HG03432 (cell line): ENCODE data around the gene ZNF438.
"Not testable (repeated sequence)": the region's sequence is repeated elsewhere in the genome, so short reads cannot be mapped to it uniquely, and the experiment has no call there.

Source experiments
- ATAC-seq: cut with Tn5 transposase; IDR thresholded peaks from one replicate; pipeline ENCODE4 v1.9.1; 2021; ENCODE audit warnings: mild to moderate bottlenecking, moderate library complexity; ENCODE audit not compliant: unreplicated experiment

ZNF438 gene

DNA sequence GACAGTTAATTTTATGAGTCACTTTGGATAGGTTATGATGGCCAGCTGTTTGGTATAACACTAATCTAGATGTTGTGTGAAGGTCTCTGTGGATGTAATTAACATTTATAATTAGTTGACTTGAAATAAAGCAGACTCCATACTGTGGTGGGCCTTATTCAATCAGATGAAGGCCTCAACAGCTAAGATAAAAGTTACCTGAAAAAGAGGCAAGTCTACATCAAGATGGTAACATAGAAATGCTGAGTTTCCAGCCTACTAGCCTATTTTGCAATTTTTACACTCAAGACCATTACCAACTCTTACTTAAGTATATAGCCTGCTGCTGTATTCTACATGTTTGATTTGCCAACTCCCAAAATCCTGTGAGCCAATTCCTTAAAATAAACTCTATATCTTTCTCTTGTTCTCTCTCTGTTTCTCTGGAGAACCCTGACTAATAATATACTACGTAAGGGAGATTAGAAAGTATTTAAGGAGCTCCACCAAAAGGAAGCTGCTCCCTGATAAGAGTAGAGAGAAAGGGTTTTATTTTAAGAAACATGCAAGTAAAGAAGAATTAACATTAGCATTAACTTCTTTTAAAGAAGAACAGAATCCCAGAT is 42.7 kb downstream of the ZNF438 start:
- no peak for ATAC-seq

DNA sequence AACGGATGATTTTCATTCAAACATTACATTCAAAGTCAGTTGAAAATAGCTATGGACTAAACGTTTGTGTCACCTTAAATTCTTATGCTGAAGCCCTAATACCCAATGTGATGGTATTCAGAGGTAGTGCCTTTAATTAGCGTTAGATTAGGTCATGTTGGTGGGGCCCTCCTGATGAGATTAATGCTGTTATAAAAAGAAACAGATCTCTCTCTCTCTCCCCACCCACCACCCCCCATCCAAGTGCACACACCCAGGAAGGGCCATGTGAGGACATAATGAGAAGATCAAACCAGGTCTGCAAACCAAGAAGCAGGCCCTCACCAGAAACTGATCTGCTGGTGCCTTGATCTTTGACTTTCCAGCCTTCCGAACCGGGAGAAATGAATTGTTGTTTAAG is 44.2 kb downstream of the ZNF438 start:
- no peak for ATAC-seq

DNA sequence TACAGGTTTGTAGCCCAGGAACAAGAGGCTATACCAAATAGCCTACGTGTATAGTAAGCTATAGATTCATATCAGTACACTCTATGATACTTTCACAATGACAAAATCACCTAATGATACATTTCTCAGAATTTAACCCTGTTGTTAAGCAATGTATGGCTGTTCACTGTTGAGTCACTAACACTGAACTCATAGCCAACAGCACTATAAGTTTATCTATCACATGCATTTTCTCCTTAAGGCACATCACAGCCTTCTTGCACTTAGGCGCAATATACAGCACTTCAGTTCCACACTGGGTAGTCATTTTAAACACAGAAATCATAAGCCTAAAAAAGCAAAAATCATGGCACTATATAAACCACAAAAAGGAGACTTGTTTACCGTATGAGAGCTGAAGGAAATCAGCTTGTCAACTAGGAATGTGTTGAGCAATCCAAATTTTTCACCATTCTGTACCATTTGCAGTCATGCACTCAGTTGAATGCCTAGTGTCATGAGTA is 45.6 kb downstream of the ZNF438 start:
- ATAC-seq = no peak

DNA sequence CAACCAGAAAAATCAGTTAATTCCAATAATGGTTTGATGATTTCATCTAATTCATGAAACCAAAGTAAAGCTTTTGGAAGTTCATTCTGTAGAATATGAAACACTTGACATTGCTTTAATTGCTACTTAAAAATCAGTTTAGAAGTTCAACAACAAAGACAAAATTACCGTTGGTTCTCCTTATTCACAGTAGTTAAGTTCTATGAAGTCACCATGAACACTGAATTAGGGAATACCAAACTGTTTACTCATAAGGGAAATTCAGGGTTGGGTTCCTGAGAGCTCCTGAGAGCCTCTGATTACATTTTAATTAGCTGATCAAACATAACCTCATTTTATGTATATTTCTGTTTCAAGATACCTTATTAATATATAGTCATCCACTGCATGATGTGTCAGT is 46.2 kb downstream of the ZNF438 start:
- ATAC-seq = no peak

DNA sequence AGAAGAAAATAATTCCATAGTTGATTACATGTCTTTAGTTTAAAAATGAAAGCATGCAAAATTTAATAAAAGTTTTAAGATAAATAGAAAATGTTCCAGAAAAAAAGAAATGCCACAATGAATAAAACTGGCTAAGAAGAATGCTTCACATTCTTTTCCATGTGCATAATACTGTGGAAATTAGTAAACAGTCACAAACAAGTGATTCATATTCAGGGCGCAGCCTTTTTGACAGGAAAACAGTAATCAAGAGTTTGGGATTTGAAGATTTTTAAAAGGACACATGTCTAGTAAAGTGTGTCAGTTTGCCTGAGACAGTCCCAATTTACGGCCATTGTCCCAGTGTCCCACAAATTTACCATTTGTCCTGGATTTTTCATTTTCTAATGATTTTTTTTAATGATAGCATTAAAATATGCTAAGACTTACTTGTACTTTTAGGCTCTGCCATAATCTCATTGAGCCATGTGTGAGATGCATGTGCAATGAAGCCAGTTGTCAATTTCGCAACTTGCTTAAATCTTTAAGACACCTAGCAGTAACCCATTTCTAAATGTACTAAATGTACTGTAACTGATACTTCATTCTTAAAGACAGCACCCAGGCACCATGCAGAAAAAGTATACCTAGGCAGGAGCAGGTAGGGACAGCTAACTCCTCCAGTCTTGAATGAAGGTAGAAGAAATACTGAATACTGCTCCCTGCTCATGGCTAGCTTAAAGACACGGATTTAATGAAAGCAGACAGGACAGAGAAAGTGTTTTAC is 46.9 kb downstream of the ZNF438 start:
- ATAC-seq = no peak

DNA sequence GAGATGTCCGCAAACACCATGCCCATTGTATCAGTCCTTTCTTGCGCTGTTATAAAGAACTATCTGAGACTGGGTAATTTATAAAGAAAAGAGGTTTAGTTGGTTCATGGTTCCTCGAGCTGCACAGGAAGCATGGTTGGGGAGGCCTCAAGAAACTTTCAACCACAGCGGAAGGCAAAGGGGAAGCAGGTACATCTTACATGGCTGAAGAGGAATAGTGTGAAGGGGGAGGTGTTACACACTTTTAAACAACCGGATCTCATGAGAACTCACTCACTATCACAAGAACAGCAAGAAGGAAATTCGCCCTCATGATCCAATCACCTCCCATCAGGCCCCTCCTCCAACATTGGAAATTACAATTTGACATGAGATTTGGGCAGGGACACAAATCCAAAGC is 48.5 kb downstream of the ZNF438 start:
- not testable (repeated sequence) for ATAC-seq

DNA sequence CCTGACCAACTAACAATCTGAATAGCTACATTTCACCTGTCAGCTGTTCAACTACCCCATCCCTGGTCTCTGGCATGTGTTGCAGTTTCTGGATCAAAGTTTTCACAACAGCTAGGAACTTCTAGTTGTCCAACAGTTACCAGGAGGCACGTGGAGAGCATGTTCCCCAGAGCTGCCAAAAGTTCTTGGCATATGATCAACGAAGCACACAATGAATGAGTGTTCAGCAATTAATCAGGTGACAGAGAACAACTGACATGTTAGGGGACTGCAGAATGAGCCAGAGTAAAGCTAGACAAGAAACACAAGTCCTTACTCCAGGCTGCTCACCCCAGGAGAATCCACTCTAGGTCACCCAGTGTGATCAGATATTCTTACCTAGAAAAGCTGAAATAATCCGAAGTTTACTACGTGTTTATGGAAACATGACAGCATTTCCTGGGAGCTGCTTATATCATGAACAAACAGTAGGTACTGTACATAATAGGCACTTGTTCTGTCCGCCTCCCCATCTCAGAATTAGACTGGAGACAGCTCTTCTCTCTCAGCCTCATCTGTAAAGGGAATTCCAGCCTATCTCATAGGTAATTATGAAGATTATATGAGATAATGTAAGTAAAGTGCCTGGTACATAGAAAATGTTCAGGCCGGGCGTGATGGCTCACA is 50.6 kb downstream of the ZNF438 start:
- ATAC-seq = no peak

DNA sequence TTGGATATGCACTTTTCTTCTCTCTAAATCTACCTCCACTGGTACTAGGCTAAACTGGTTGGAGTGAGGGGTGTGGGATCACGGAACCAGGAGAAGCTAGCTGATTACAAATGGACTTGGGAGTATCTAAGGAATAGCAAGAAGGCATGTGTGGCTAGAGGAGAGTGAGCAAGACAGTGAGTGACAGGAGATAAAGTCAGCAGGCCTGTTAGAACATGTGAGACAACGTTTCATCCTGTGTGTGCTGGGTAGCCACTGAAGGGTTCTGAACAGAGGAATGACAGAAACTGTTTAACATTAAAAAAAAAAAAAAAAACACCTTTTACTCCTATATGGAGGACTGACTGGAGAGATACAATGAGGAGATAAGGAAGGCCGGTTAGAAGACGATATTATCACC is 51.7 kb downstream of the ZNF438 start:
- no peak for ATAC-seq

DNA sequence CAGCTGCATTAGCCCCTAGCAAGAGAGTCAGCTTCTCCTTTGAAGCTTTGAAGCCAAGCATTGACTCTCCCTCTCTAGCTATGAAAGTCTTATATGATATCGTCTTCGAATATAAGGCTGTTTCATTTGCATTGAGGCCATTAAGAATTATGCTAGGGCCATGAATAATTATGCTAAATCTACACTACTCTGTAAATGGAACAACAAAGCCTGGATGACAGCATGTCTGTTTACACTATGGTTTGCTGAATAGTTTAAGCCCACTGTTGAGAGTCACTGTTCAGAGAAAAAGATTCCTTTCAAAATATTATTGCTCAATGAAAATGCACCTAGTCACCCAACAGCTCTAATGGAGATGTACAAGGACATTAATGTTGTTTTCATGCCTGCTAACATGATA is 52.8 kb downstream of the ZNF438 start:
- ATAC-seq = no peak

DNA sequence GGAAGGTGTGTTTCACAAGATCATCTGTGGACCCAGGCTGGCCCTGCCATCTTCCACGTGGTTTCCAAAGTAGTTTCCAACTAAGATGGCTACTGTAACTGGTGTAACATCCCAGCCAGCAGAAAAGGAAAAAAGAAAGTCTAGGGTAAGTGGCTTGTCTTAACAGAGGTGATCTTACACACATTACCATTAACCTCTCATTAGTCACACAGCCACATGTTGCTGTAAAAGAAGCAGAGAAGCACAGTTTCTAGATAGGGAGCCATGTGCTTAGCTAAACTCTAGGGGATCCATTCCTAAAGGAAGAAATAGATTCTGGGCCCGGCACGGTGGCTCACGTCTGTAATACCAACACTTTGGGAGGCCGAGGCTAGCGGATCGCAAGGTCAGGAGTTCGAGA is 54.3 kb downstream of the ZNF438 start:
- no peak for ATAC-seq

DNA sequence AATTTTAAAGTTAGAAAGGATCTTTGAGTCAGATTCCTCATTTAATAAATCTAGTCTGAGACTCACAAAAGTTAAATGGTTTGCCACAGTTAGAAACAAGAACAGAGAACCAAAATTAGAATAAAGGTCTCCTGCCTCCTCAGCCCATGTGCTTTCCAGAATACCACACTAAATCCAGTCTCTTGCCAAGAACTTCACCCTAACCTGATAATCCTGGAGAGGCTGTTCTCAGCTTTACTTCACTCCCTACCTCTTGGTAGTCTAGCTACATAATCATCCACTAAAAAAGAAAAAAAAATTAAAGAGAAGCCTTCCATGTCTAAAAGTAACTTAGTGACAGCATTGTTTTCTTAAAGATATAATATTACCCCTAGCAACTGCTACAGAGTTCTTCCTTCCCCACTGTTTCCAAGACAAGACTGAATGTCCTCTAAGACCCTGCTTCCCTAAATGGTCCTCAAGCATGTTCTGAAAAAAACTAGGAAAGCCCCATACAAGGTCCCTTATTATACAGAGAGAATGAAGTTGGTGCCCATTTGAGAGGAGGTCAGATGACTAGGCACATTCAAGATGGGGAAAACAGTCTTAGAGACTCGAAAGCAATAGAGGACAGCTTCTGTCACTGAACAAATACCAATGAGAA is 56.8 kb downstream of the ZNF438 start:
- no peak for ATAC-seq

DNA sequence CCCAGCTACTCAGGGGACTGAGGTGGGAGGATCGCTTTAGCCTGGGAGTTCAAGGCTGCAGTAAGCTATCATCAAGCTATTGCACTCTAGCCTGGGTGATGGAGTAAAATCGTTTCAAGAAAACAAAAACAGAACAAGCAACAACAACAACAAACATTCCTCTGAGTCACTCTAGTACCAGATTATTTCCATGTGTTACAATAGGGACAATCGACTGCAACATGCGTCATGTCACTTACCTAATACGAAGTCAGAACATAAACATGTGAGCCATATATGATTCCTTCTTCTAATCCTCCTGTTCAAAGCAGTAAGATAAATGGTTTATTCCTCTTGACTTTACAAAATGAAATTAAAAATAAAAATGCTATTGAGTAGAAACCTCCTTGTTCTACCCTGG is 57.3 kb downstream of the ZNF438 start:
- no peak for ATAC-seq

DNA sequence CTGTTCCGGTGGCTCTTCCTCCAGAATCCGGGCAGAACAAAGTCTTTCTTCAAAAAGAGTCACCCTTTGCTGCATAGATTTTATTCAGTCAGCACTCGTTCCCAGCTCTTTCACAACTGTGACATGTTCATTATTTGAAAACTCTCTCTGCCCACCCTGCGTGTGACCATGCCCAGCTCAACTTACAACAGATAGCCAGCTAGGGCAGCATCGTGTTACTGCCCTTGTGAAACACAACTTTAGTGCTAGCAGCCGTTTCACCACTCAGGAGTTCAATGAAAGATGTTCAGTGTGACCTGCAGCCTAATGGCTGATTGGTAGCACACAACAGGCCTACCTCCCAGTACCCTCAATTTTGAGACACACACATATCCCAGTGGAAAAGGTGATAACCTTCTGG is 57.9 kb downstream of the ZNF438 start:
- no peak for ATAC-seq

DNA sequence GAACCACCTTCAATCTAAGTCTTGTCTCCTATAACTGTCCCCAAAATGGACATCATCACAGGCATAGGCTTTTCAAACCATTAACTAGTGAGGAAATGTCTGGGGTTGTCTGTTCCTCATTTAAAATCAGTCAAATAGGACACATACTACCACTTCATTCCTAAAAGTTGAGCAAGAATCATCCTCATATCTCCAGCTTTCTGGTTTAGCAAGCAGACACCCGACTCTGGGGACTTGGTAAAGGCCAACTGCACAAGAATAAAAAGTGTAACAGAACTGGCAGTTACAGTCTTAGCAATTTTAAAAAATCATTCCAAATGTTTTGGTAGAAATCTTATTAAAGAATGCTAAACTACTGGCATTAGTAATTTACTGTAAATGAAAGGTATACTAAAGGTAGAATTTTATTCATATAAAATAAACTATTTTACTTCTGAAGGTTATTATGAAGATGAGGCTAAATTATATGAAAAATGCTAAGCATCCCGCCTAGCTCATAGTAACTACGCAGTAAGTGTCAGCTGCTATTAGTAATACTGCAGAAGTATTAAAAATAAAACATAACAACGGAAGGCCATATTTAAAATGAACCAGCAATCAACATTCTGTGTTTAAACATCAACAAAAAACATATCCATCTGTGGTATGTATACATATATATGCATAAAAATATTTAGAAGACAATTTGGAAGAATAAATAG is 60.8 kb downstream of the ZNF438 start:
- no peak for ATAC-seq

DNA sequence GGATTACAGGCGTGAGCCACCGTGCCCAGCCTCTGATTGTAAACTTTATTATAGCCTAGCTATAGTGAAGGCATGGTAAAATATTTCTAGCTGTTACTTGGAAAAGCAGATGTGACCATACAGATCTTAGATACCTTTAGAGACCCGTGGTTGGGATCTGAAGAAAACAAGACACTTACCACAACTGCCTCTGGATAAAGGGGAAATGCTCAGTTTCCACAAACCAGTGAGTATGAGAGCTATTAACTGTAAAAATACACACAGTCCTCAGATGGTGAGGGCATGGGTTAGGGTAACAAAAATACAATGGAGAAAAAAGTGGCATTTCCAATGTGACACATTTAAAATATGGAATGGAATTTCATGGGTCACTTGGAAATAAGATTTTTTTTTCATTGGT is 63.0 kb downstream of the ZNF438 start:
- no peak for ATAC-seq

DNA sequence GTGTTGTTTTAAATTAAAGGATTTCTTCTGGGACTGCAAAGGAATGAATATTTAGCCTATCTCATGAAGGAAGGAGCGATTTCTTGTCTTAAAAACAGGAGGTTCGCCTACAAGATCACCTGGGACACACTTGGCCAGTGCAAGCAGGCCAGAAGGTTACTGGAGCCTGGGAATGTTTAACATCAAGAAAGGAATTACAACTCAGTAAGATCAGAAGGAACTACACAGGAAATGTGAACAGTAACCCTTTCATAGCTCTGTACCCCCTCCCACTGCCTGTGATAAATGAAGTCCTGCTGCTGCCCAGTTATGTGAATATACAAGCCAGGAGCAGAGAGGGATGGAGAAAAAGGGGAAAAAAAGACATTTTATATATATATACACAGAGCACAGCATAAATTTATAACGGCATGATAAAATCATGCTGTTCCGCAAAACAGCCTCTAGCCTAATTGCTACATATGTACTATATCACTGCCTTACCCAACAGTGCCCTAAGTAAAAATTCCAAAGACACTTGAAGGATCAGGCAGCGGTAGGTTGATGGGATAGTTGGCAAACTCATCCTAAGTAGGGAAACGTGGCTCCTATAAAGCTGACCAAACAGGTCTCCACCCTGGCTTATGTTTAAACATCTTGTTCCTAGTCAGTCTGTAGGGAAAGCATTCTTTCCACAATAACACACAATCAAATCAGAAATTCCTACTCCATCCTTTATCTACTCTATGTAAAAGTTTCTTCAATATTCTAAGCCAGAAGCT is 63.8 kb downstream of the ZNF438 start:
- no peak for ATAC-seq

DNA sequence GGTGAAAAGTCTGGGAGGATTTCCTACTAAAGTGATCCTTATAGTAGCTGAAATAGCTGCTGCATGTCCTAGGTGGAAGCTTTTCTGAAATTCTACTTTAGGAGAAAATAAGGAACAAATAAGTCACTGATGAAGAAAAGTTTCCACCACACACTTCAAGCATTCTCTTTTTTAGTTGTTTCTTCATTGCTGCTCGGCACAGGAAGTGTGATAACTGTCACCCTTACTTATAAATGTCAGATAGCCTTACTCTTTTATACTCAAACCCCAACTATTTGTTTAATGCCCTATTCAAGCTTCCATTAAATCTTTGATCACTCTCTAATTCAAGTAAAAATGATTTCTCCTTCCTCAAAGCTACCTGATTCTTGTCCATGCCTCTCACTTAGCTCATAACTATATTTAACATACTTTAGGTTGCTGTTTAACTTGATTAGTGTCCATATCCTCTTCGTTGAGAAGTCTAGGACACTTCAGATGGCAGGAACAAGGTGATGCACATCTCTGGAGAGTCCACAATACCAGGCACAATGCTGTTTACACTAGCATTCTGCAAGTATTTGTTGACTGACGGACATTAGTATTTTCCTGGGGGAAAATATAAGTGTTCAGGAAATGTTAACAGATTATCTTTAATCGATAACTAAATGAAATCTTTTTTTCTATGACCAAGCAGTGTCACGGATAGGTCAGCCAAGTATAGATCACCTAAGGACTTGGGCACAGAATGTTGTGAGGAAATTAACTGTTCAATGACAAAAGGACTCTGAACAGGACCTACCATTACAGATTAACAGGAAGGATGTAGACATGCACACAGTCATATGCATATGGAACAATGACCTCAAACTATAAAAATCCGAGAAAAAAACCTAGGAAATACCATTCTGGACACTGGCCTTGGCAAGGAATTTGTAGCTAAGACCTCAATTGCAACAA is 67.4 kb downstream of the ZNF438 start:
- ATAC-seq = no peak

DNA sequence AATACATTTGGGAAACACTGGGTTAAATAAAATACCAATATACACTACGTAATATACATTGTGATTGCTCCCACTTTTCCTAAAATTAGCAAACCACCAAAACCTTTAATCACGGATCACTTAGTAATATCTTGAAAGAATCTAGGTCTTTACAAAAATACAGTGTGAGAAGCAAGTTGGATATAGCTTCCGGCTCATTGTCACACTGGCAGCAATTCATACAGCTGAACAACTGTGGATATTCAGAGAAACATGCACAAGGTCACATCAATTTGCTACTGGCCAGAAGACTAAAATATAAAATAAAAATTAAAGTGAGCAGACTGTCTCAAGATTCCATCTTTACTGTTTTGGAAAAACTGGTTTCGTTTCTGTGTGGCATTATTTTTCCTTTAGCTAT is 69.1 kb downstream of the ZNF438 start:
- ATAC-seq = no peak

DNA sequence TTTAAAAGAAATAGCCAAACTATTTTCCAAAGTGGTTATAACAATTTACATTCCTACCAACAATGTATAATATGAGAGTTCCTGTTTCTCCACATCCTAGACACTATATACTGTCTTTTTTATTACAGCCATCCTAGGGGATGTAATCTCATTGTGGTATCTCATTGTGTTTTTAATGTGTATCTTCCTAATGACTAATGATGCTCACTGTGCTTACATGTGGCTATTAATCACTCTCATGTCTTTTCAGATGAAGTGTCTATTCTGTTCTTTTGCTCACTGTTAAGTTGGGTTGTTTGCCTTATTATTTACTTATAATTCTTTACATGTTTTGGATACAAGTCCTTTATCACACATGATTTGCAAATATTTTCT is 71.8 kb downstream of the ZNF438 start:
- ATAC-seq = peak; percentile 18
